Right hindlimb (tissue), 1 donor: ENCODE measurements around the gene GOLGA5.
"Not testable (repeated sequence)": the region's sequence is repeated elsewhere in the genome, so short reads cannot be mapped to it uniquely, and the experiment has no call there.

Source experiments
- DNase-seq: peaks from one replicate; pipeline ENCODE4 v3.0.0-alpha.2; 2018

The GOLGA5 gene

GRCh38 chr14:92832137-92832700 lies 38.1 kb downstream of the GOLGA5 start:
- no peak for DNase-seq

- DNase-seq: no peak
Observed at GRCh38 chr14:92841930-92842329, 47.8 kb downstream of the GOLGA5 start.

GRCh38 chr14:92844204-92844603 lies 50.1 kb downstream of the GOLGA5 start:
- DNase-seq: no peak

- DNase-seq: no peak
Observed at GRCh38 chr14:92846162-92846897, 52.2 kb downstream of the GOLGA5 start.

GRCh38 chr14:92847278-92847677 lies 53.2 kb downstream of the GOLGA5 start:
- no peak for DNase-seq

- DNase-seq: no peak
Observed at GRCh38 chr14:92847749-92848148, 53.6 kb downstream of the GOLGA5 start.

GRCh38 chr14:92848887-92849286 lies 54.8 kb downstream of the GOLGA5 start:
- no peak for DNase-seq

GRCh38 chr14:92850492-92850891 lies 56.4 kb downstream of the GOLGA5 start:
- no peak for DNase-seq

- not testable (repeated sequence) for DNase-seq
Observed at GRCh38 chr14:92853136-92853535, 59.0 kb downstream of the GOLGA5 start.

GRCh38 chr14:92860049-92860840 lies 66.1 kb downstream of the GOLGA5 start:
- no peak for DNase-seq

GRCh38 chr14:92861856-92862745 lies 68.0 kb downstream of the GOLGA5 start:
- no peak for DNase-seq

GRCh38 chr14:92863286-92864080 lies 69.4 kb downstream of the GOLGA5 start:
- no peak for DNase-seq

GRCh38 chr14:92865674-92866073 lies 71.6 kb downstream of the GOLGA5 start:
- no peak for DNase-seq

GRCh38 chr14:92866181-92866752 lies 72.2 kb downstream of the GOLGA5 start:
- no peak for DNase-seq

- no peak for DNase-seq
Observed at GRCh38 chr14:92866901-92867865, 73.1 kb downstream of the GOLGA5 start.

- DNase-seq: no peak
Observed at GRCh38 chr14:92874962-92875661, 81.0 kb downstream of the GOLGA5 start.

GRCh38 chr14:92877757-92878431 lies 83.8 kb downstream of the GOLGA5 start:
- DNase-seq: peak; percentile 28

GRCh38 chr14:92880351-92880750 lies 86.2 kb downstream of the GOLGA5 start:
- no peak for DNase-seq

- no peak for DNase-seq
Observed at GRCh38 chr14:92880851-92881250, 86.7 kb downstream of the GOLGA5 start.
